ENCODE results near the gene TUT7. TPM values are rescaled to one million over a fixed set of nuclear protein-coding genes. Genes with fewer than 3 reads are reported as not detected.

TUT7 gene
- total RNA-seq, 2 experiments from 2014 or later = 33.0 to 33.9 TPM

DNA sequence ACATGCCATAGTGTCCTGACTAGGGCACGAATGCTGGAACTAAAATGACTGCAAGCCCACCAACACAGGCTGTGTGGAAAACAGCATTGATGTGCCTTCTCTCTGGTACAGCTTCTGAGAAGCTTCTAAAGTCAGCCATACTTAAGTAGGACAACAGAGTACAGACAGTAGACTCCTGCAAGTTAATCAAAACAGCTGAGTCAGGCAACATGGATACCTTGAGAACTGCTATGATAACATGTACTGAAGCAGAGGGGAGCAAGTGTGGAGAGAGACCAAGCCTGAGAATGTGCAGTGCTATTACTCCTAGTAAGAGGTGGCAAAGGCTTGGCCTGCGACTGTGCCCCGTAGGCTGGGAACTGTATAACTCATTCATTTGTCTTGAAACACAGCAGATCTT lies 74.4 kb downstream of the TUT7 start:
- ChIA-PET POLR2A (interaction anchor here (0.7 kb wide), 1 partner anchor 179 kb away, joined by 13 read pairs; no protein-coding TSS in a partner anchor), CTCF (no interaction called here)

DNA sequence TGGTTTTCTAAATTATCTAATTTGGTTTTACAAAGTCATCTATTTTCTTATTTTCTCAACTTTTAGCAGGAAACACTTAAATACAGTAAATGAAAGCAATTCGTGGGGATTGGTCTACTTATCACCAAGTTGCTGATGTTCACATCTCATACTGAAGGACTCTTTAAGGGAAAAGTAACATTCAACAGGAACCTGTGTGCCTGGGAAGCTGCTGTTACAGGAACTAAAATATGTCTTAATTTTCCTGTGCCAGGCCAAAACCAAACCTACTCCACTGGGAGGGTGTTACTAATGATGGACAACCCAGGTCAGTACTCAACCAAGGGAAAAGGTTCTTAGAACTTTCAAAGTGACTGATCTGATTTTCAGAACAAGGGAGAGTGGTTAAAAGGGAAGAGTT lies 77.1 kb downstream of the TUT7 start:
- ChIA-PET POLR2A (no interaction called here), CTCF (interaction anchor here (0.6 kb wide), 1 partner anchor 267 kb away, joined by 4 read pairs; no protein-coding TSS in a partner anchor)

DNA sequence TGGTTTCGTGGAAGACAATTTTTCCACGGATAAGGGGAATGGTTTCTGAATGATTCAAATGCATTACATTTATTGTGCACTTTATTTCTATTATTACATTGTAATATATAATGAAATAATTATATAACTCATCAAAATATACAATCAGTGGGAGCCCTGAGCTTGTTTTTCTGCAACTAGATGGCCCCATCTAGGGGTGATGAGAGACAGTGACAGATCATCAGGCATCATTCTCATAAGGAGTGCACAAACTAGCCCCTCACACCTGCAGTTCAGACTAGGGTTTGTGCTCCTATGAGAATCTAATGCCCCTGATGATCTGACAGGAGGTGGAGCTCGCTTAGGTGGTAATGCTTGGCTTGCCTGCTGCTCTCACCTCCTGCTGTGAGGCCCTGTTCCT lies 78.2 kb downstream of the TUT7 start:
- ChIA-PET CTCF (interaction anchor here (0.6 kb wide), 1 partner anchor 9 kb away, joined by 5 read pairs; no protein-coding TSS in a partner anchor), POLR2A (no interaction called here)

DNA sequence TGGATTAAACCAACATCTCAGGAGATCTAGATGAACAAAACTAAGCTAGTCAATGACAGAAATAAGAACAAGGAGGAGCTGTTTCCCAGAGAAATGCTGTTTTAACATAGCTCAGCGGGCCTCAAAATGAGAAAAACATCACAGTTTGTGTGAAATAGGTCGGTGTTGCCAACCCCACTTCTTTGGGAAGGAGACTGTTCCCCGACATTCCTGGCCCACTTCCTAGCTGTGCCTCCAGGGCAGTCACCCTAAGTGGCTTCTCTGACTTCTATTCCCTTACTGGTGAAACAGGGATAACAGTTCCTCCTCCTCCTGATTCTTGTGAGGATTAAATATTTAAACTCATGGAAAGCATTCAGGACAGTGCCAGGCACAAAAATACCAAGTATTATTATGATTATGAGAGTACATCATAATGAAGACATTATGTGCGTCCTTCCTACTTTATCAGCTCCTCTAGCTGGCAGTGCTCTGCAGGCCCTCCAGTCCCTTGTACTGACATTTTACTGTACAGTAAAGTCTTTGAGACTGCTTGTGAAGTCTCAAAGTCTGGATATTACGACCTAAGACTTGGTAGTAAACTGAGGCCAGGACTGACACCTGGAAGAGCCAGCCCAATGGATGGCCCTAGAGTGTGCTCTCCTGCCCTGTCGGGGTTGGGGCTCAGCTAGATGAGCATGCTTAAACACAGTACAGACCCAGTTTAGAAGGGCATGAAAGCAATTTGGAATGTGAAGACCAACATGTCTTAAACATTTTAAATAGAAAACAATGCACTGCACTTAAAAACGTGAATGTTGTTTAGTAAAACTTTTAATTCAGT lies 79.2 kb downstream of the TUT7 start:
- POLR2A ChIA-PET = no interaction called here
- CTCF ChIA-PET = interaction anchor here (0.6 kb wide), 1 partner anchor 8 kb away, joined by 5 read pairs; no protein-coding TSS in a partner anchor

DNA sequence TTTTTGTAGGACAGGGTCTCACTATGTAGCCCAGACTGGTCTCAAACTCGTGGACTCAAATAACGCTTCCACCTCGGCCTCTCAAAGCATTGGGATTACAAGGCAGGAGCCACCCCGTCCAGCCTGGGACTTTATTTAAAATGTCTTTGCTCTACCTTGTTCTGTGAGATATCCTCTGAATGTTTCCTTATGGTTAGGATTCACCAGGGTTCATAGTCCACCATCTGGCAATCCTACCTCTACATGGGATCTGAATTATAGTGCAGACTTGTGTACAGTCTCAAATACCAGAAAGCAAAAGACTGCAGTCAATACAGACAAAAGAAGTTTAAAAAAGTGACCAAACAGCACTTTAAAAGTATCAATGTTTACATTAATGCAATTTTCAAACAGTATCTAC lies 82.0 kb downstream of the TUT7 start:
- ChIA-PET POLR2A (no interaction called here), CTCF (no interaction called here)

DNA sequence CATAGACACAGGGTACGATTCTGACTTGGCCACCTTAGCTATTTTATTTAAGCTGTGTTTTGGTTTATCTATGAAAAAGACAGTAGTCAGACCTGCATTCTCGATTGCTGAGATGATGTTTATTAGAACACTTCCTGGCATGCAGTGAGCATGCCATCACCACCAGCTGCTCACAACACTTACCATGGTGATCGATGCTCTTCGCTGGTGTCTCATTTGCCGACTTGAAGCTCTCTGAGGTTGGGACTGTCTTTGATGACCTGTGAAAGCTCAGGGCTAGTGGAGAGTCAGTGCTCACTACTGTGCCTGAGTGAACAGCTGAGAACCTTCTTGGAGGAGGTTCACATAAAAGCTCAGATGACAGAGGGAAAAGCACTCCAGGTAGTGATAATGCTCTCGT lies 90.3 kb downstream of the TUT7 start:
- ChIA-PET POLR2A (no interaction called here), CTCF (no interaction called here)

DNA sequence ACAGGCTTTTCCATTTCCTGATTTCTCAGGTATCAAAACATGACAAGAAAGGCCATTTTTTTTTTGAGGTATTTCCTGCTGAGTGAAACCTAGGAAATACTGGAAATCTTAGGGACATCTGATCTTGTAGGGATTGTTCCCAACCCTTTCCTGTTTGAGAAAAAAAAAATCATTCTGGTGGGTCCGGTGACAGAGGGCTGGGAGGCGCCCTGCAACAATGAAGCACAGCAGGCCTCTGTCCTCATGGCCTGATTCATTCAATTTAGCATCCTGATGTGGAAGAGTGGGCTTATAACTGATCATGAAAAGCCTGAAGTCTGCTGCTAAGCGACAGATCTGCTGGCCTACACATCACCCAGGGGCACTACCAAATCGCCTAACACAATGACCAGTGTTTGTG lies 91.7 kb downstream of the TUT7 start:
- POLR2A ChIA-PET = no interaction called here
- CTCF ChIA-PET = no interaction called here

DNA sequence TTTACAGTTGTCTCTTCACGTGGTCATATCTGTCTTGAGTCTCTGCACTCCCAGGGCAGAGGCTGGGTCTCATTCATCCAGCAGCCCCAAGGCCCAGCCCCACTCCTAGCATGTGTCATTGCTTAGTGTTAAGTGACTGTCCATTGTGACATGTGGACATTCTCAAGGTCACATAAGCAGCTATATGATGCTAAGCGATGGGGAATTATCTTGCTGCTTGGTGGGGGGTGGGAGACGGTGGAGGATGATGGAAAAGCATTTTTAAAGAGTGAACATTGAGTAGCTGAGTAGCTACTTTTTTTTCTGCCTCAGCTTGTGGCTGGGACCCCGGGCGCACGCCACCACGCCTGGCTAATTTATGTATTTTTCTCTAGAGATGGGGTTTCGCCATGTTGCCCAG lies 94.7 kb downstream of the TUT7 start, which contains the start of gene C9orf153:
Gene C9orf153, minus strand, starts transcription at position 101 of the 400 bp plus-strand sequence. CDS start 30,054 bp downstream, outside the sequence.
- CTCF ChIA-PET = no interaction called here

DNA sequence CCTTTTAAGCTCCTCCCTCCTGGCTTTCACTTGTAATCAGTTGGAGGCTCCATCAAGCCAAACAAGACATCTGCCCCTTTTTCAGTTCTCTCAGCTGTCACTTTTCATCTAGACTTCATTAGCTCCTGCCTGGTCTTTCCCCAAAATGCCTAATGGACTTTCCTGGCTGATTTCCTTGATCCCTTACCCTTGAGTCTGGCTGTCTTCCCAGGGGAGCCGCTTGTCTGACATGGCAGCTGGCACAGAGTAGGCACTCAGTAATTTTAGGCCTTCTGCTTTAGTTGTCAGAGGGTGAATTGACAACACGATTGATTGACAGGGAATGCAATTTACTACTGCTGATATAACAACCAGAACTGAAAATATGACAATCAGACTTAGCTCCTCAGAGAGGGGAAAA lies 96.8 kb downstream of the TUT7 start:
- ChIA-PET POLR2A (no interaction called here), CTCF (no interaction called here)

More for the DNA sequence above, 94.7 kb downstream of the TUT7 start, which contains the start of gene C9orf153:
- POLR2A ChIA-PET = no interaction called here

DNA sequence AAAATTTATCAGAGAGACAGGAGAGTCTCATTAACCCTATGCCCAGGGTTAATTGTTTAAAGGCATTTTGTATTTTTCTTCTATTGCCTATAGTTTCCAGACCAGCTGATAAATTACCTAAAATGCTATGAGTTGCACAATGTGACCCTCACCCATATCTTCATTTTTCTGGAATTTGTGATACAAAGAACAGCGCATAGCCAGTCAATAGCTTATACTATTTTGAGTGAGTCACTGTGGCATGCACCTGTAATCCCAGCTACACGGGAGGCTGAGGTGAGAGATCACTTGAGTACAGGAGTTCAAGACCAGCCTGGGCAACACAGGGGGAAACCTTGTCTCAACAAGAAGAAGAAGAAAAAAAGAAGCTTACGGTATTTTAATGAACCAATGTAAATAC lies 97.6 kb downstream of the TUT7 start:
- ChIA-PET POLR2A (no interaction called here), CTCF (no interaction called here)

DNA sequence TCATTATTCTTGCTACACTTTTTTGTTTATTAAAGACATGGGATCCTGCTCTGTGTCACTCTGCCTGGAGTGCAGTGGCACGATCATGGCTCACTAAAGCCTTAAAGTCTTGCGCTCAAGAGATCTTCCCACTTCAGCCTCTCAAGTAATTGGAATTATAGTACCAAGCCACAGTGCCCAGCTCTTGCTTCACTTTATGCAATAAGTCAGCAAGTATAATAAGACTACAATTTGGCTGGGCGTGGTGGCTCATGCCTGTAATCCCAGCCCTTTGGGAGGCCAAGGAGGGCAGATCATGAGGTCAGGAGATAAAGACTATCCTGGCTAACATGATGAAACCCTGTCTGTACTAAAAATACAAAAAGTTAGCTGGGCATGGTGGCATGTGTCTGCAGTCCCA lies 100.6 kb downstream of the TUT7 start:
- ChIA-PET POLR2A (no interaction called here), CTCF (no interaction called here)

DNA sequence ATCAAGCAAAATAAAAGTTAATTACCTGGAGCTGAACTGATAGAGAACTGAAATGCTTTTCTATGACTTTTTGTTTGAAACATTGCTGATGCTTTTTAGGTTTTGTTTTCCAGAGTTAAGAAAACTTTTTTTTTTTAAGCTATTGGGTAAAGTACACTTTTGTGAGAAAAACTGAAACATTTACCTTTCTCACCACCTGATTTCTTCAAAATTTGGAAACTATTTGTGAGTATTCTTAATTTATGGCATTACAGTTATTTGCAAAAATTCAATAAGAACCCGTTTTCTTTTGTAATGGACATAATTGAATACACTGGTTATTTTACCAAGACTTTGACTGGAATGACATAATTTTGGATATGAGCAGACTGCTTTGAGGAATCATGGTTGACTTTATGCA lies 101.3 kb downstream of the TUT7 start:
- POLR2A ChIA-PET = no interaction called here

DNA sequence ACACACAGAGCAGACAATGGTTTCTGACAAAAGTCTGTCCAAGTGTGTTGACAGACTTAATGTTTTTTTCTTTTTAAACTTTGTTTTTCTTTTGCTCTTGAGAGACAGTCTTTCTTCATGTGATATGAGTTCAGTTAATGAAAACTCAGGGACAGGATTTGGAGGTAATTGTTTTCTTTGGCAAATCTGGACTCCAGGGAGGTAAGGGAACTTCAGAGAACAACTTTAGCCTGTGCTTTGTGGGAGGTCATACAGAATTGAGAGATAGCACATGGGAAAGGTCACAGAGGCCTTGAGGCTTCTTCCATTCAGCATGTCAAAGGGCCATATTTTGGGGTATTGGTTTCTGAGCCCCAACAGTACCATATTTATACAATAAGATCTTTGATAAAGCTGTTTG lies 104.1 kb downstream of the TUT7 start:
- ChIA-PET CTCF (no interaction called here), POLR2A (no interaction called here)

More for the DNA sequence above, 101.3 kb downstream of the TUT7 start:
- CTCF ChIA-PET = no interaction called here

DNA sequence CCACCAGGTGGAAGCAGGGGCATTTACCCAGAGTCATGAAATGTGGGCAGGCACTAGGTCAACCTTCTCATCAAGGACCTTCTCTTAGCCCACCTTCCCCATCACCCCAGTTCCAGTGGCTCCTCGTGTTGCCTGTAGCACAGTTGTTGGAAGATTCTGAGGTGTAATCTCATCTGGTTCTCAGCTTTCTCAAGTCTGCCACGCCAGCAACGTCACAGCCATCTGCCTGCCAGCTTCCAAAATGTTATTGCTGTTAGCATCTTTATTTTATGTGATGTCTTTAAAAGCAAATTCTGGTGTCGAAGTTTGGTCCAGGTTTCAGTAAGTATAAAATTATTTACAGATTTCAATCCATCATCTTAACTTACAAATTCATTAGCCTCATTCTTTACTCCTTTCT lies 105.5 kb downstream of the TUT7 start:
- POLR2A ChIA-PET = no interaction called here
- CTCF ChIA-PET = no interaction called here

DNA sequence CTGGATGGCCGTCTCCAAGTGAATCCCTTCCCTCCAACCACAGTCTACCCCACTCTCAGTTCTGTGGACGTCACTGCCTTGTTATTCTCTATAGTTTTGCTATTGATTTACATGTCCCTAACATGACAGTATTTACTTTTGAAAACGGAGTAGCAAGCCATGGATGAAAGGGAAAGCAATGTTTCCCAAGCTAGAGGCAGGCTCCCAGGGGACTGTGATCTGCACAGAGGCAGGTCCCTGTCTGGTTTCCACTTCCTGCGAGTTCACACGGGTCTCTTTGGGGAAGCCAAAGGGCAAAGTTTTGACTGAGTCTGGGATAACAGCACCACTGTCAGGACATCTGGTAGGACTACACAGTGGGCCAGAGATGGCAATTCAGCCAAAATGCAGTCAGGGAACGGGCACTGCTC lies 107.5 kb downstream of the TUT7 start:
- CTCF ChIA-PET = no interaction called here

DNA sequence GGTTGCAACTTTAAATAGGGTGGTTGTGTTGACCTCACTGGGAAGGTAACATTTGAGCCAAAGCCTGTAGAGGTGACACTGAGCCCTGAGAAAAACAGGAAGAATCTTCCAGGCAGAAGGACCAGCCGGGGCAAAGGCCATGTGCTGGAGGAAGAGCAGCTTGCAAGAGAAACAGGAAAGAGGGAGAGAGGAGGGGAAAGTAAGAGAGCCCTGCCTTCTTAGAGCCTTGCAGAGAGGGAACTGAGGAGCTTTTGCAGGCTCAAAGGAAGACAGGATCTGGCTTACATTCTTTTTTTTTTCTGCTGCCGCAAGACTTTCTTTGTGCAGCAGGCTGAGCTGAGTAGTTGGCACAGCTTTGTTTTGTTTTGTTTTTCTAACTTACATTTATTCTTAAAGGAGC lies 112.1 kb downstream of the TUT7 start:
- POLR2A ChIA-PET = no interaction called here
- CTCF ChIA-PET = no interaction called here

More for the DNA sequence above, 107.5 kb downstream of the TUT7 start:
- POLR2A ChIA-PET = no interaction called here

DNA sequence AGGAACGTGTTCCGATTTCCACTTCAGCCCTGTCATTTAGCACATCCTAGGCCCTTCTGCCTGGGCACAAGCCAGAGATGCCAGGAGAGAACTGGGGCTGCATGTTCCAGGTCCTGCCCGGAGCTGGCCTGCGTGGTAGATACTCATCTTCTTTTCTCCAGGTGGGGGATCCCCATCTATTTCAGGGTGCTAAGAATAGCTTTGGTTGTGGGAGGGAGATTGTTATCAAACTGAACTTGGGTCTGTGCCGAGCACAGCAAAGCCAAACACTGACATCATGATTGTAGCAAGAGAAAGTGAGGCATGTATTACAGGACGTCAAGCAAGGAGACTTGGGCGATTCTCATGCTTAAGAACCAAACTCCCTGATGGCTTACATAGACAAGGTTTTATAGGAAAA lies 113.0 kb downstream of the TUT7 start:
- ChIA-PET CTCF (no interaction called here), POLR2A (no interaction called here)

DNA sequence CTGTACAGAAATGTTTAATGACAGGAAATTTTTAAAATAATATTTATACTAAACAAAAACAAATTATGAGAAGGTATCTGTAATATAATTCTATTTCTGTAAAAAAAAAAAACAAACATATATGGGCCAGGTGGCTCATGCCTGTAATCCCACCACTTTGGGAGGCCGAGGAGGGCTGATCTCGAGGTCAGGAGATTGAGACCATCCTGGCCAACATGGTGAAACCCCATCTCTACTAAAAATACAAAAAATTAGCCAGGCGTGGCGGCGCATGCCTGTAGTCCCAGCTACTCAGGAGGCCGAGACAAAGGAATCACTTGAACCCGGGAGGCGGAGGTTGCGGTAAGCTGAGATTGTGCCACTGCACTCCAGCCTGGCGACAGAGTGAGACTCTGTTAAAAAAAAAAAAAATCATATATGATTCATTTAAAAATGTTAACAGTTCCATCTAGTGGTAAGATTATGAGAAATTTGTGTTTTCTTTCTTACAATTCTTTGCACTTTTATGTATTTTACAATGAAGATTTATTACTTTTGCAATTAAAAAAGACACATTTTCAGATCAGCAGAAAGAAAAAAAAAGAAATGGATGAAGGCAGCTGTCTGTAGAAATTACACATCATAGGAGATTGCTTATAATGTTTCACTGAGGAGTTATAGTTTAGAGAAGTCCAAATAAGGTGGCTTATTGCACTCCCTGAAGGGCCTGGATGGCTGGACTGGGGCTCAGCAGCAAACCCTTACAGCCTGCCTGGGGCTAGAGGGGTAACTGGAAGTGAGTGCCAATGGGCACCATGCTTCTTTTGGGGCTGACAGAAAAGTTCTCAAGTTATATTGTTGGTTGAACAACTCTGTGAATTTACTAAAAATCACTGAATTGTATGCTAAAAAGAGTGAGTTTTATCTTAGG lies 115.1 kb downstream of the TUT7 start:
- ChIA-PET POLR2A (no interaction called here), CTCF (no interaction called here)

All from activated CD8-positive, alpha-beta memory T cell treated with anti-CD3 and anti-CD28 coated beads for 36 hours (primary cell).